SK-N-SH treated with all-trans-retinoic acid at 6 μM for 48 hours (cell line): Measurements from ENCODE around the gene ELF1.

Experiments
- PATZ1 ChIP-seq: fragments of 250-450 bp; sonication (Bioruptor Pico); IDR thresholded peaks from 2 replicates; pipeline ENCODE4 v1.8.0; 2020; ENCODE audit warnings: mild to moderate bottlenecking, moderate library complexity, borderline replicate concordance
- TOX ChIP-seq: fragments of 250-450 bp; sonication (Bioruptor Pico); IDR thresholded peaks from 2 replicates; pipeline ENCODE4 v1.8.0; 2021; ENCODE audit warnings: mild to moderate bottlenecking, moderate library complexity, borderline replicate concordance

GRCh38 chr13:41025518-41025917 is 6.4 kb upstream of the ELF1 start:
- TF ChIP-seq TOX (CRISPR knock-in tag) = no peak
- TF ChIP-seq PATZ1 (CRISPR knock-in tag) = no peak
